Fibroblast of the aortic adventitia (primary cell): ENCODE data around the gene RAB1B. TPM values are rescaled to one million over a fixed set of nuclear protein-coding genes. Genes with fewer than 3 reads are reported as not detected.
"Not testable (repeated sequence)": the region's sequence is repeated elsewhere in the genome, so short reads cannot be mapped to it uniquely, and the experiment has no call there.

ENCODE experiments used
- DNase-seq: peaks from one replicate; pipeline ENCODE4 v3.0.0-alpha.2; 2010; ENCODE audit warnings: low read depth
- H3K4me3 ChIP-seq: 2 replicates; pipeline ENCODE4 v1.5.1; 2011; ENCODE audit warnings: low read depth, mild to moderate bottlenecking, control low read depth, low read length, moderate library complexity
- CTCF ChIP-seq: IDR thresholded peaks from 2 replicates; pipeline ENCODE4 v1.5.1; 2011; ENCODE audit warnings: mild to moderate bottlenecking, low read length, control low read depth, inconsistent platforms; ENCODE audit not compliant: insufficient read depth
- total RNA-seq: library from RNA; depleted of rRNA; stranded (reverse); fragments of >200 nt; gene quantifications from 2 replicates; pipeline ENCODE4 v1.2.3, GENCODE V29; 2012; ENCODE audit warnings: low replicate concordance

RAB1B gene
- total RNA-seq, 1 donor: 85.1 TPM

GRCh38 chr11:66302656-66303055 lies 34.2 kb downstream of the RAB1B start:
- no peak overlapping the region for H3K4me3 ChIP-seq
- no peak for DNase-seq
- no peak for TF ChIP-seq CTCF

- TF ChIP-seq CTCF: no peak
- no peak for DNase-seq
- H3K4me3 ChIP-seq: no peak overlapping the region
Observed at GRCh38 chr11:66309475-66309874, 41.0 kb downstream of the RAB1B start.

GRCh38 chr11:66310324-66310723 lies 41.9 kb downstream of the RAB1B start:
- no peak overlapping the region for H3K4me3 ChIP-seq
- no peak for DNase-seq
- no peak for TF ChIP-seq CTCF

GRCh38 chr11:66310803-66311440 lies 42.5 kb downstream of the RAB1B start:
- not testable (repeated sequence) for DNase-seq

GRCh38 chr11:66311470-66311964 lies 43.1 kb downstream of the RAB1B start:
- no peak for DNase-seq
- TF ChIP-seq CTCF: no peak
- H3K4me3 ChIP-seq: no peak overlapping the region

More at GRCh38 chr11:66310803-66311440, 42.5 kb downstream of the RAB1B start:
- H3K4me3 ChIP-seq: not testable (repeated sequence)

GRCh38 chr11:66311965-66312548 lies 43.6 kb downstream of the RAB1B start:
- peak overlapping the region; percentile 69 for H3K4me3 ChIP-seq
- peak; percentile 93 for TF ChIP-seq CTCF
- DNase-seq: peak; percentile 93

- no peak for TF ChIP-seq CTCF
Observed at GRCh38 chr11:66312549-66313320, 44.3 kb downstream of the RAB1B start.

More at GRCh38 chr11:66312549-66313320, 44.3 kb downstream of the RAB1B start:
- DNase-seq: peak; percentile 99
- peak overlapping the region; percentile 98 for H3K4me3 ChIP-seq
